ENCODE measurements around the gene EXOC6B.

- TF ChIP-seq KLF16 (tag by site-specific recombination; IDR thresholded peaks at IDR 0.05) (no peak), ZNF112 (tag by site-specific recombination; IDR thresholded peaks at IDR 0.05) (no peak), ZNF362 (tag by site-specific recombination; IDR thresholded peaks at IDR 0.05) (no peak), ZNF184 (tag by site-specific recombination; IDR thresholded peaks at IDR 0.05) (no peak), CTCF (tag by site-specific recombination; IDR thresholded peaks at IDR 0.05) (no peak), ZNF132 (tag by site-specific recombination; IDR thresholded peaks at IDR 0.05; ENCODE audit: borderline replicate concordance) (no peak), ZNF664 (tag by site-specific recombination; IDR thresholded peaks at IDR 0.05) (no peak), SP3 (tag by site-specific recombination; IDR thresholded peaks at IDR 0.05) (no peak)
Observed at GRCh38 chr2:72602095-72602494, 223.7 kb downstream of the EXOC6B start.
